ENCODE data around the gene RPL10L.

The RPL10L gene

GRCh38 chr14:46651526-46652144 is at the start of gene RPL10L:
Gene RPL10L (minus strand): TSS chr14:46651781. CDS start chr14:46651736, 45 bp downstream.
- no peaks in the 10 kb centered on the region for H3F3A ChIP-seq (ENCODE audit: control insufficient read depth, insufficient read depth)
- no peaks in the 10 kb centered on the region for H3K27me3 ChIP-seq (ENCODE audit: control insufficient read depth, low read length)
- H3K4me2 ChIP-seq (ENCODE audit: low read length), result no peak within 1 kb of the TSS
- H3K9me2 ChIP-seq (replicated peaks; ENCODE audit: control insufficient read depth, low read length), result no peaks in the 10 kb centered on the region
- no peaks in the 10 kb centered on the region for H3K79me2 ChIP-seq (ENCODE audit: control insufficient read depth, low read length)
- H3K4me3 ChIP-seq (ENCODE audit: low read length), result no peak within 1 kb of the TSS
- no peaks in the 10 kb centered on the region for H3K4me1 ChIP-seq (ENCODE audit: control insufficient read depth, low read length)
- no peaks in the 10 kb centered on the region for H4K20me1 ChIP-seq (ENCODE audit: control insufficient read depth, insufficient read depth, low read depth, low read length)
- H3K9me3 ChIP-seq (ENCODE audit: control insufficient read depth, insufficient read depth, low read length), result peaks cover 2% of the 10 kb centered on the region; the same call in 1 of the 2 replicates
- no peak for TF ChIP-seq EZH2phosphoT487 (IDR thresholded peaks at IDR 0.05; ENCODE audit: borderline replicate concordance, low read length)
- peak; percentile 15 for TF ChIP-seq CTCF (IDR thresholded peaks at IDR 0.05; ENCODE audit: low read depth, low read length, poor library complexity, severe bottlenecking)
- H3K36me3 ChIP-seq (ENCODE audit: control insufficient read depth, low read length), result no peaks in the 10 kb centered on the region
- no peak within 1 kb of the TSS for H3K27ac ChIP-seq (ENCODE audit: low read depth, low read length)

GRCh38 chr14:46691819-46692218 is 40.2 kb upstream of the RPL10L start:
- no peaks in the 10 kb centered on the region for H4K20me1 ChIP-seq (ENCODE audit: control insufficient read depth, insufficient read depth, low read depth, low read length)
- no peaks in the 10 kb centered on the region for H3K79me2 ChIP-seq (ENCODE audit: control insufficient read depth, low read length)
- H3K9me2 ChIP-seq (replicated peaks; ENCODE audit: control insufficient read depth, low read length), result no peaks in the 10 kb centered on the region
- no peak for TF ChIP-seq EZH2phosphoT487 (IDR thresholded peaks at IDR 0.05; ENCODE audit: borderline replicate concordance, low read length)
- TF ChIP-seq CTCF (IDR thresholded peaks at IDR 0.05; ENCODE audit: low read depth, low read length, poor library complexity, severe bottlenecking), result no peak
- H3K4me1 ChIP-seq (ENCODE audit: control insufficient read depth, low read length), result no peaks in the 10 kb centered on the region
- H3K27me3 ChIP-seq (ENCODE audit: control insufficient read depth, low read length), result no peaks in the 10 kb centered on the region
- H3K36me3 ChIP-seq (ENCODE audit: control insufficient read depth, low read length), result no peaks in the 10 kb centered on the region
- H3F3A ChIP-seq (ENCODE audit: control insufficient read depth, insufficient read depth), result no peaks in the 10 kb centered on the region
- no peaks in the 10 kb centered on the region for H3K9me3 ChIP-seq (ENCODE audit: control insufficient read depth, insufficient read depth, low read length)
- H3K4me3 ChIP-seq (ENCODE audit: low read length), result no peak overlapping the region
- H3K27ac ChIP-seq (ENCODE audit: low read depth, low read length), result no peak overlapping the region
- no peak overlapping the region for H3K4me2 ChIP-seq (ENCODE audit: low read length)

DNA sequence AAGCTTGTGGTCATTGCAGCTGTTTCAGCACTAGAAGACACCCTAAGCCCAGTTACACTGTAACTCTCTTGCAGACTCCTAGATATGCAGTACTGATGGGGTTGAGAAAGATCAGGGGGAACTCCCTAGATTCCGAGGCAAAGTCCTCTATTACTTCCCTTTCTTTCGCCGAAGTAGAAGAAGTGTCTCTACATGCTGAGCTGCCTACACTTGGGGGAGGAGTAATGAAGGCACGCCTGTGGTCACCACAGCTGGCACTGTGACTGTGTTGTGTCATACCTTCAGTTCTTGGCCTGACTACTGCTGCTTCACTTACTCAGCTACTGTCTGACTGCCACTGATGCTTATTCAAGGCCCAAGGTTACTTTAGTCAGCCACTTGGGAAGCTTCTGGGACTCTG is 35.1 kb upstream of the RPL10L start:
- Histone ChIP-seq H3K9me2 (replicated peaks; ENCODE audit: control insufficient read depth, low read length) (no peaks in the 10 kb centered on the region), H3K27ac (ENCODE audit: low read depth, low read length) (no peak overlapping the region), H3K36me3 (ENCODE audit: control insufficient read depth, low read length) (no peaks in the 10 kb centered on the region), H3K79me2 (ENCODE audit: control insufficient read depth, low read length) (no peaks in the 10 kb centered on the region), H3K4me3 (ENCODE audit: low read length) (no peak overlapping the region), H4K20me1 (ENCODE audit: control insufficient read depth, insufficient read depth, low read depth, low read length) (no peaks in the 10 kb centered on the region), H3K4me1 (ENCODE audit: control insufficient read depth, low read length) (no peaks in the 10 kb centered on the region), H3F3A (ENCODE audit: control insufficient read depth, insufficient read depth) (no peaks in the 10 kb centered on the region), H3K9me3 (ENCODE audit: control insufficient read depth, insufficient read depth, low read length) (no peaks in the 10 kb centered on the region), H3K27me3 (ENCODE audit: control insufficient read depth, low read length) (no peaks in the 10 kb centered on the region), H3K4me2 (ENCODE audit: low read length) (no peak overlapping the region)
- TF ChIP-seq EZH2phosphoT487 (IDR thresholded peaks at IDR 0.05; ENCODE audit: borderline replicate concordance, low read length) (no peak), CTCF (IDR thresholded peaks at IDR 0.05; ENCODE audit: low read depth, low read length, poor library complexity, severe bottlenecking) (no peak)

All from DOHH2 (cell line).